ENCODE measurements around the gene MATR3.

GRCh38 chr5:139253115-139253514 lies 40.4 kb upstream of the MATR3 start:
- no peak for TF ChIP-seq CTCF (IDR thresholded peaks at IDR 0.05)
- no peak for TF ChIP-seq POLR2A (IDR thresholded peaks at IDR 0.05)
